Tongue (tissue), 2 donors: ENCODE data around the gene PXK. TPM values are rescaled to one million over a fixed set of nuclear protein-coding genes. Genes with fewer than 3 reads are reported as not detected.
A peak's percentile ranks its signal among the peaks of the same experiment; 100 is the strongest.

Source experiments
- DNase-seq: peaks from one replicate; pipeline ENCODE4 v3.0.0-alpha.2; 2015
- total RNA-seq: library from RNA; depleted of rRNA; stranded (reverse); fragments of >200 nt; gene quantifications from one replicate; pipeline ENCODE4 v1.2.3, GENCODE V29; 2014

The PXK gene
- total RNA-seq, 1 donor from 2014 or later, result 27.8 TPM

GRCh38 chr3:58383904-58384303 is 51.2 kb downstream of the PXK start:
- DNase-seq, result peak; percentile 56

DNA sequence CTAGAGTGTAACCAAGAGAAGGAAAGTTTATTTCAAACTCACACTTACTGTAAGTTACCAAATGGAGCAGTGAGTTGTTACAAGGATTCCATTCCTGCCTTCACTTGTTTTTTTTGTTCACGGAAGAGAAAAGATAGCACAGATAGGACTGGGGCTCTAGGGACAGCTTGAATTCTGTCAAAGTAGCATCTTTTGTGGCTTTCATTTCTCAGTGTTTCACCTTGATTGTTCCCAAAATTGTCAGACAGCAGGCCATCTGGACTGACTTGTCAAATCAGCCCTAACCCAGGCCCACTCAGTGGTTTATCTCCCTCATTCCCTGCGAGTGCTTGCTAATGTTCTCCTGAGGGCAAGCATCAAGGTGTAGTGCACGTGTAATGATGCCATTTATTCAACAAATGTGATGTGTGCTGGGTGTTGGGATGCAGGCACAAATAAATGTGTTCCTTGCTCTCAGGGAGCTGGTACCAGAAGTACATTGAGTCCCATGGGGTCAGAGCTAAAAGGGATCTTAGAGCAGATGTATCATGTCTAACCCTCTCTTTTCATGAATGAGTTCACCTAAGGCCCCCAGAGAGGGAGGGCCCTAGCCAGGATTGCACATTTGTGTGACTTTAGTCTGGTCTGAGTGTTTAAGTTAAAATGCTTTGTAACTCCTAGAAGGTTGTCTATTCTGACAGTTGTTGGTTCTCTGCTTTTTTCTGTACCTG is 51.8 kb downstream of the PXK start:
- no peak for DNase-seq

- peak; percentile 20 for DNase-seq
Observed at GRCh38 chr3:58386626-58387365, 54.1 kb downstream of the PXK start.

DNA sequence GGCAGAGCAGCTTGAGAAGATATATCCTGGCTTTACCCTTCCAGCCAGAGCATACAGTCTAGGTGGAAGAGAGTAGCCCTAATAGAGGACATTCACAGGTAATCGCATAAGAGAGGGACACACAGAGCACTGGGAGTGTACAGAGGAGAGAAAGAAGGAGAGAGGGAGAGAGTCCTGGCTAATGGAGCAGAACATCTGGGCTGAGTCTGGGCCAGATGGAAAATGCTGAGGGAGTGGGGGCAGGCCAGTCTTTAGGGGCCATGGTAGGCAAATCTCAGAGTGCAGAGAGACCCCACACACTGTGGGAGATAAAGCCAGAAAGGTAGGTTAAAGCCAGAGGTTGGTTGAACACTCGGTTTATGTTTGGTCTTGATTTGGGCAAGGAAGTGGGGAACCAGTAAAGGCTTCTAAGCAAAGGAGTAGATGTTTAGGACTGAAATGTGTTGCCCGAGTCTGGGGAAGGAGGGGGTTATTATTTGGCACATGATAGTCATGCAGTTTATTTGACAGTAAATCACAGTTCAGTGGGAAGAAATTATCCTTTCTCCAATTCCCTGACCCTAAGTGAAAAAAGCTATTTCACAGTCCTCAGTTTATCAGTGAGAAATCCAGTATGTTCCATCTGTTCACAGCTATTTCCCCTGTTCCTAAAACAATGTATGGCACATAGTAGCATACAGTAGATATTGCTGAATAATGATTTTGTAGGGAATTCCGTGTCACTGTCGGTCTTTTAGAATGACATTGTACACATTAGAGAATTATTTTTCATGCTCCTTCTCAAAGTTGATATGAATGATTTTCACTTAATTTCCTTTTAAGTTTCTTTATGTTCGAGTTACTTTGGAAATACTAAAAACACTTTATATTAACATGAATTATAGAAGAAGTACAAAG is 55.2 kb downstream of the PXK start:
- no peak for DNase-seq

GRCh38 chr3:58388550-58389091 is 55.9 kb downstream of the PXK start:
- DNase-seq, result peak; percentile 80

- DNase-seq, result no peak
Observed at GRCh38 chr3:58391156-58391865, 58.6 kb downstream of the PXK start.

DNA sequence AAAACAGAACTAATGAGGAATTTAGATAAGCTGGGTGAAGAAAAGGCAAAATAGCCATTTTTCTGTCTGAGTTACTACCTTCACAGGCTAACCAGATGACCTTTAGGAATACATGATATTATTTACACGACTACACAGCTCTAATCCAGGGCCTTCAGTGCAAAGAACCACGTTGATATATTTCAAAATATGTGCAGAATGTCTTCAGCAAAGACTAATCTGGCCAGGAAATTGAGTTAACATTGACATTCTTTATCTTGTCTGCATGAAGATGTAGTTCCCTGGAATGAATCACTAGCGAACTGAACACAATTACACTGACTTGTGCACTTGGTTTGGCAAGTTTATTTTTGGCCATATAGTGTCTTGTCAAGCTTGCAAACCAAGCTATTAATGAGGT is 59.5 kb downstream of the PXK start:
- no peak for DNase-seq

DNA sequence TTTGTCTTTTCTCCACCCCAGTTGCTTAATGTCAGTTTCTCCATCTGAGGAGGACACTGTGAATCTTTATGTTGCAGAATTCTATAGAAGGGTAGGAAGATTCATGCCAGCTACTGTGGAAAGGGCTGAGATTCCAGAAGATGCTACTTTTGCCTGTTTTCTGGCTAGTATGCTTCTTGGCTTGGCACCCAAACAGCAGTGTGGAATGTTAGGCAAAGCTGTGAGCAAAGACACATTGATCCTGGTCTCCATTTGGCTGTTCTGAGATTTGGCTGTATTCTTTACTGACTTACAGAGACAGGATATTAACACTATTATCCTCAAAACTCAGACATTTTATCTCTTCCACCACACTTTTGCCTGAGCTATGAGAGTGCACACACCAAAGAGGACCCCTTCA is 61.6 kb downstream of the PXK start:
- DNase-seq, result no peak

DNA sequence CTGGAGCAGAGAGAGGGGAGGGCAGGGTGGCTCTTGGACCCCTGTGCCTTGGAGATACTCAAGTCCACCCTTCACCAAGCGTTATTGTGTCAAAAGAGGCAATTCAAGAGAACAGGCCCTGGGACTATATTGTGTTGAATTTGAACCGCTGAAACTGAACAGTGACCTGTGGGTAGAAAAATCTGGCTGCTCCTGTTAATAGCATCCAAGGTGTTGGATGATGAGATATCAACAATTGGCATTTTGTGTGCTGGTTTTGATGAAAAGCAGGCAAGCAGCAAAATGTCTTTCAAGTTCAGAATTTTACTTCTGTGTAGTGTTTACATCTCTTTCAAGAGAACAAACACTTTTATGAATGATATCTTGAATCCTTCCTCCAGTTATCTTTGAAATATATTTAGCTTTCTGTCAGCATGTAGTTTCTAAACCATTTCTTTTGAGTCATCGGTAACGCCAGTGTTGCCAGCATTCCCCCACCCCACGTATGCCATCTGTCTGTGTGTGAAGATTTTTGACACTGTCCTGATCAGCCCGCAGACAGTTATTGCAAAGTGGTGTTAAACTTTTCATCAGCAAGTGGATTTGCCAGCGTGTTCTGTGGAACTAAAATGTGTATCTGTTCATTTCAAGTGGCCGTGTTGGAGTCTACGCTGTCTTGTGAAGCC is 66.1 kb downstream of the PXK start:
- DNase-seq, result no peak

GRCh38 chr3:58403513-58404109 is 70.9 kb downstream of the PXK start:
- DNase-seq, result no peak

DNA sequence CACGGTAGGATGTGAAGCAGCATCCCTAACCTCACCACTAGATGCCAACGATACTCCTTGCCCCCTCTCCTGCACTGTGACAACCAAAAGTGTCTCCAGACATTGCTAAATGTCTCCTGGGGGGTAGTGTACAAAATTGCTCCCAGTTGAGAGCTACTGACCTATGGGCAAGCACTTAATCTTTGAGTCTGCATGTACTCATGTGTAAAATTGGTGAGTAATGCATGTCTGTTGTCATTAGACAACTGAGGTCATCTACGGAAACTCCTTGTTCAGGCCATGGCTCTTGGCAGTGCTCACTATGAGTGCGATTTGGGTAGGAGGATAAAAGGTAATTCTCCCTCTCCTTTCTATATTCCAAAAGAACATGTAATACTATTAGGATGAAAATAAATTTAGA is 71.7 kb downstream of the PXK start:
- DNase-seq, result no peak

- DNase-seq, result no peak
Observed at GRCh38 chr3:58408906-58409305, 76.2 kb downstream of the PXK start.

DNA sequence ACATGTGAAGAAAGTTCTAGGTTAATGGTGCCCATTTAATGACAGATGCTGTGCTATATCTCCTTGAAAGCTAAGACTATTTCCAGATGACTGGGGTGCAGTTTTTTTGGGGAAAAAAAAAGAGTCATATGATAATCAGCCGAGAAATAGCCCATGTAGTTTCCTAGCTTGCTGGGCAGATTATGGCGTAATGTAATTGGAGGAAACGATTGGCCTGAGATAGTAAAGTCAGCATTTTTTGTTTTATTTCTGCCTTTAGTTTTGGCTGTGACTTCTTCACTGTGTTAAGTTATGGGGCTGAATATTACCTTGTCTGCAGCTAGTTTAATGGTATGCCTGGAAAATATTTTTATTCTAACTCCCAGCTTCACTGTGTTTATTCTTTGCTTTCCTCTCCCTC is 77.0 kb downstream of the PXK start:
- no peak for DNase-seq

DNA sequence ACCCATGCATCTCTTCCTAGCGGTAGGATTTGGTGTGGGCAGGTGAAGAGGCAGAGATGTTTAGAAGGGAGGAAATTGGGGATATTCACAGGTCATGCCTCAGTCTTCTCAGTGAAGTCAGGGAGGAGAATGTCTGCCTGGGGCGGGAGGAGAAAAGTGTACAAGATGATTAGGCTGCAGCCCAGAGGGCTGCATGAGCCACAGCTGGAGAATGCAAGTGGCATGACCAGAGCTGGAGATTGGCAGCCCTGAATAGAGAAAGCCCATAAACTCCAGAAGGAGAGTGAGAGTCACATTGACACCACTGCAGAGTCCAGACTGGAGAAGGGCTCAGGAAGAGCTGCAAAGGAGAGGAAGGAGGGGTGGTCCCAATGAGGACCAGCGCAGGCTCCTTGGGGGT is 78.3 kb downstream of the PXK start:
- no peak for DNase-seq

GRCh38 chr3:58411851-58412830 is 79.4 kb downstream of the PXK start:
- DNase-seq, result no peak

DNA sequence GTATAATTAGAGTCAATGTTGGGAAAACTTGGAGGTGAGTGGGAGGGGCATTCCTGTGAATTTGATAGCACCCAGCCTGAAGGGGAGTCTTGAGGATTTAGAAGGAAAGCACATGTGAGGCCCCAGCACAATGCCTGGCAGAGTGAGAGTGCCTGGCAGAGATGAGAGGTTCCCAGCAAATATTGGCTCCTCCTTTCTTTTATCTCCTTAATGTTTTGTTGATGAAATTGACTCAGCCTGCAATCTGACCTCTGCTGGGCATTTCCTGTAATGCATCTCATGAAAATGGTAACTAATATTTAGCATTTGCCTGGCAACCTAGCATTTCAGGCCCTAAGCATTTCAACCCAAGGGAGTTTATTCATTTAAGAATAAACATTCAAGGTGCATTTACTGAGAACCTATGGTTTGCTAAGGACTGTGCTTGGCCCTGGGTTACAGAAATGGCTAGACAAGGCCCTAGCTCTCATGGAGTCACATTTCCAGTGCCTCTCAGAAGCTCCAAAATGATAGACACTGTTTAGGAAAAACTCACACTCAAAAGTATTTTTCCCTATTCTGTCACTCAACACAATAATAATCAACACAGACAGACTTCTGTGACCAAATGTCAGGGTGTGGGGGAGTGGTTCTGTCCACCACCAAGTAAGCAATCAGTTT is 82.0 kb downstream of the PXK start:
- peak; percentile 78 for DNase-seq

DNA sequence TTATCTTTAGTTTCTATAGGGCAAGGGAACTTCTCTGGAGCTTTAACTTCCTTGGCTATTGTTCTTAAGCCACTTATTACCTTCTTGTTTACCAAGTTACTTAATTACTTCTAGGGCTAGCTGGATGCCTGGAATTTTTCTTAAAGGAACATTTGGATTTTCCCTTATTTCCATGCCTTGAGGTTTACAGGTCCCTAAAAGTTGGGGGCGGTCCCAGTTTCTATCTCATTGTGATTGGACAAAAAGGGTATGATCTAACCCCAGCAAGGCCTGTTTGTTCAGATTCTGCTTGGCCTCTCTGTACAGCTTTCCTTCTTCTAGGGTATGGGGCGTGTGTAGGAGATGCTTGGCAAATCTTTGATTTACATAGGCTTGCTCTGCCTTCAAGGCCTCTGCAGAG is 83.5 kb downstream of the PXK start:
- DNase-seq, result no peak

GRCh38 chr3:58417075-58417474 is 84.4 kb downstream of the PXK start:
- no peak for DNase-seq

DNA sequence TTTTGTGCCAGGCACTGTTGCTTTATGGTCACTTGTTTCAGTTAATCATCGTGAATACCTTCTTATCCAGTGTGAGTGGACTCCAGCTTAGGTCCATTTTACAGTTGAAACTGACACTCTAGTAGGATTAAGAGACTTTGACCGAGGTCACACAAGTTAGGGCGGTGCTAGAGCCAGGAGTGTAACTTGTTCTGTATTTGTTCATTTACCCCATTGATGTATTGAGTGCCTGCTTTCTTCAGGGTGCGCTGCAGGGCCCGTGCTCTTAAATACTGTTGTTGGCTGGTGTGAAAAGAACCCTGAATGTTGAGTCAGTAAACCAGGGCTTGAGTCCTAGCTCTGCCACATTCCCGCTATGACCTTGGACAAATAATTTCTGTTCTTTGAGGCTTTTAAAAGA is 85.5 kb downstream of the PXK start:
- no peak for DNase-seq
